Measurements from ENCODE around the gene MRPS30.

DNA sequence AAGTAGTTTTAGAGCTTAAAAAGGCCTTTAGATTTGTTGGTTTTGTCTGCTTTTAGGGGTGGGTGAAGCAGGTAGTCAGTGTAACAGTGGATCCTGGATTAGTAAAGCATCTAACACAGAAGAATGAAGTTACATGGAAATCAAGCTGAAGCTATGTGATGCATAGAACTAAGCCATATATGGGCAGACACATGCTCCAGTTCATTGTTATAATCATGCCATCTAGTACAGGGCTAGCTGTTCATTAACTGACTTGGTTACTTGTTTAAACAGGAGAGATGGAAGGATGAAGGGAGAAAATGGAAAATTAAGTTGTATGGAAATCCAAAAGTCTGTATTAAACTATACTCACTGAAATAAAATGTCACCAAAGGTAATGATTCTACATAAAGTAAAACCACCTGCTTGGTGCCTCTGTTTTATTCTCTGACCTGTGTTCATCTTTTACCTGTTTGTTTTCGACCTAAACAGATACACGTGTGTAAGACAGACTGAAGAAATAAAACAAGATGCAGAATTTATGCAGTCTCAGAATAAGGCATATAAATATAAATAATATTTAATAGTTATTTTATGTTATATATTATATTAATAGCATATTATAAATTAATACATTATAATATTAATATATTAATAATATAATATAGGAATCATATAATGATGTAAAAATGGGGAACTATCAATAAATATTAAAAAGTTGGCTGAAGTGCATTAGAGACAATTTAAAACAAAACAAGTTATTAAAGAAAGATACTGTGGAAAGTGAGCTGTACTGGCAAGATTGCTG, 33.9 kb downstream of the MRPS30 start:
- TF ChIP-seq, protein P1, sequence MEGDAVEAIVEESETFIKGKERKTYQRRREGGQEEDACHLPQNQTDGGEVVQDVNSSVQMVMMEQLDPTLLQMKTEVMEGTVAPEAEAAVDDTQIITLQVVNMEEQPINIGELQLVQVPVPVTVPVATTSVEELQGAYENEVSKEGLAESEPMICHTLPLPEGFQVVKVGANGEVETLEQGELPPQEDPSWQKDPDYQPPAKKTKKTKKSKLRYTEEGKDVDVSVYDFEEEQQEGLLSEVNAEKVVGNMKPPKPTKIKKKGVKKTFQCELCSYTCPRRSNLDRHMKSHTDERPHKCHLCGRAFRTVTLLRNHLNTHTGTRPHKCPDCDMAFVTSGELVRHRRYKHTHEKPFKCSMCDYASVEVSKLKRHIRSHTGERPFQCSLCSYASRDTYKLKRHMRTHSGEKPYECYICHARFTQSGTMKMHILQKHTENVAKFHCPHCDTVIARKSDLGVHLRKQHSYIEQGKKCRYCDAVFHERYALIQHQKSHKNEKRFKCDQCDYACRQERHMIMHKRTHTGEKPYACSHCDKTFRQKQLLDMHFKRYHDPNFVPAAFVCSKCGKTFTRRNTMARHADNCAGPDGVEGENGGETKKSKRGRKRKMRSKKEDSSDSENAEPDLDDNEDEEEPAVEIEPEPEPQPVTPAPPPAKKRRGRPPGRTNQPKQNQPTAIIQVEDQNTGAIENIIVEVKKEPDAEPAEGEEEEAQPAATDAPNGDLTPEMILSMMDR (IDR thresholded peaks at IDR 0.05; ENCODE audit: low read depth, low read length) = no peak
- TF ChIP-seq EZH2phosphoT487 (IDR thresholded peaks at IDR 0.05; ENCODE audit: low read depth) = no peak
